Measurements from ENCODE around the gene PHACTR1. TPM values are rescaled to one million over a fixed set of nuclear protein-coding genes. Genes with fewer than 3 reads are reported as not detected.

Gene PHACTR1
- total and polyA plus RNA-seq, 8 donors: 1.4 to 12.4 (median 9.3) TPM

- no peak overlapping the region for H3K27ac ChIP-seq
- FAIRE-seq (no peak), DNase-seq (no peak), ATAC-seq (no peak)
- no peaks in the 10 kb centered on the region for H3K9me3 ChIP-seq
- TF ChIP-seq, protein P1, sequence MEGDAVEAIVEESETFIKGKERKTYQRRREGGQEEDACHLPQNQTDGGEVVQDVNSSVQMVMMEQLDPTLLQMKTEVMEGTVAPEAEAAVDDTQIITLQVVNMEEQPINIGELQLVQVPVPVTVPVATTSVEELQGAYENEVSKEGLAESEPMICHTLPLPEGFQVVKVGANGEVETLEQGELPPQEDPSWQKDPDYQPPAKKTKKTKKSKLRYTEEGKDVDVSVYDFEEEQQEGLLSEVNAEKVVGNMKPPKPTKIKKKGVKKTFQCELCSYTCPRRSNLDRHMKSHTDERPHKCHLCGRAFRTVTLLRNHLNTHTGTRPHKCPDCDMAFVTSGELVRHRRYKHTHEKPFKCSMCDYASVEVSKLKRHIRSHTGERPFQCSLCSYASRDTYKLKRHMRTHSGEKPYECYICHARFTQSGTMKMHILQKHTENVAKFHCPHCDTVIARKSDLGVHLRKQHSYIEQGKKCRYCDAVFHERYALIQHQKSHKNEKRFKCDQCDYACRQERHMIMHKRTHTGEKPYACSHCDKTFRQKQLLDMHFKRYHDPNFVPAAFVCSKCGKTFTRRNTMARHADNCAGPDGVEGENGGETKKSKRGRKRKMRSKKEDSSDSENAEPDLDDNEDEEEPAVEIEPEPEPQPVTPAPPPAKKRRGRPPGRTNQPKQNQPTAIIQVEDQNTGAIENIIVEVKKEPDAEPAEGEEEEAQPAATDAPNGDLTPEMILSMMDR (IDR thresholded peaks at IDR 0.05): no peak
- 79 to 88% methylated on average over 9 of the region's 9 CpGs for WGBS, 2 donors
- H3K4me1 ChIP-seq: no peaks in the 10 kb centered on the region
- intact Hi-C loops (cut with DNase I): no loop called here
- peaks cover 0 to 20% (median 3%) of the 10 kb centered on the region in 3 donors for H3K36me3 ChIP-seq
- H3K4me3 ChIP-seq: no peak overlapping the region
- H3K27me3 ChIP-seq: no peaks in the 10 kb centered on the region
These were observed 584.4 kb downstream of the PHACTR1 start for GRCh38 chr6:13300643-13301590.

- WGBS, 2 donors: 67 to 68% methylated on average over 7 of the region's 7 CpGs
- intact Hi-C loops (cut with DNase I): no loop called here
- Histone ChIP-seq H3K9me3 (no peaks in the 10 kb centered on the region), H3K4me1 (no peaks in the 10 kb centered on the region), H3K4me3 (no peak overlapping the region), H3K27me3 (no peaks in the 10 kb centered on the region), H3K27ac (peak overlapping the region in 1 of 4 donors; percentile 63), H3K36me3 (peaks cover 2 to 31% (median 3%) of the 10 kb centered on the region in 3 donors)
- no peak for DNase-seq
- no peak for ATAC-seq
- TF ChIP-seq, protein P1 (IDR thresholded peaks at IDR 0.05): no peak
- FAIRE-seq: no peak
These were observed 585.7 kb downstream of the PHACTR1 start for GRCh38 chr6:13302291-13302690.

GRCh38 chr6:13302751-13303667, 586.4 kb downstream of the PHACTR1 start:
- FAIRE-seq: no peak
- no peaks in the 10 kb centered on the region for H3K9me3 ChIP-seq

DNA sequence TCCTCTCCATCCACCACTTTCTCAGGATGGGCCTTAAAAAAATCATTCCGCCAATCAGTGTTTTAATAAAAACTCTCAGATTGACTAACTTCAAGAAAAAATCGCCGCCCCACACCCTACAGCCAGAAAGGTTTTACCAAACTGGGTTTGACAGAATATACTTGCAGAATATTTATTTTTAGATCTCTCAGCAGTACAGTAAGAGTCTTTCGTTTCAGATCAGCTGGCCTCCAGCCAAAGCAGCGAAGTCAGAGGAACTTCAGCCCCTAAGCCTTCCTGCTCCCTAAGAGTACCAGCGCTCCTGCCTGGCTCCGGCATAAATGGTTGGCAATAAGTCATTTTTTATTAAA, 587.1 kb downstream of the PHACTR1 start:
- Histone ChIP-seq H3K4me1 (no peaks in the 10 kb centered on the region), H3K4me3 (no peak overlapping the region), H3K9me3 (no peaks in the 10 kb centered on the region), H3K27me3 (no peaks in the 10 kb centered on the region), H3K27ac (peak overlapping the region in 2 of 4 donors; percentile 53 to 63), H3K36me3 (peaks cover 2 to 31% (median 3%) of the 10 kb centered on the region in 3 donors)
- peak in 3 of 4 donors; percentile 56 to 70 (median 57) for ATAC-seq
- TF ChIP-seq, protein P1 (IDR thresholded peaks at IDR 0.05): no peak
- no peak for FAIRE-seq
- WGBS, 2 donors: 72 to 73% methylated on average over 7 of the region's 7 CpGs
- peak in 2 of 6 donors; percentile 39 to 60 for DNase-seq
- intact Hi-C loops (cut with DNase I): no loop called here

More at GRCh38 chr6:13302751-13303667, 586.4 kb downstream of the PHACTR1 start:
- intact Hi-C loops (cut with DNase I): no loop called here
- peak in 3 of 4 donors; percentile 62 to 84 (median 79) for ATAC-seq
- DNase-seq: peak in 1 of 6 donors; percentile 73
- TF ChIP-seq, protein P1 (IDR thresholded peaks at IDR 0.05): no peak
- H3K36me3 ChIP-seq: peaks cover 2 to 31% (median 3%) of the 10 kb centered on the region in 3 donors
- no peak overlapping the region for H3K4me3 ChIP-seq
- no peaks in the 10 kb centered on the region for H3K4me1 ChIP-seq
- no peaks in the 10 kb centered on the region for H3K27me3 ChIP-seq
- WGBS, 2 donors: 79 to 82% methylated on average over 17 of the region's 17 CpGs
- H3K27ac ChIP-seq: peak overlapping the region in 2 of 4 donors; percentile 53 to 63

All from pancreas (tissue), 10 donors.